CD4-positive, alpha-beta T cell (primary cell): ENCODE results near the gene EIF5A. TPM values are rescaled to one million over a fixed set of nuclear protein-coding genes. Genes with fewer than 3 reads are reported as not detected.

Experiments
- ATAC-seq: fragments of 200-7000 bp; cut with Tn5 transposase; one replicate; pipeline ENCODE4 v1.10.0; 2022; ENCODE audit warnings: mild to moderate bottlenecking; ENCODE audit not compliant: poor library complexity
- CTCF ChIA-PET: fragments of 350-600 bp; sonication (Branson Sonifier 250); formaldehyde crosslinking; loops from one replicate; lab custom pipeline; 2021; ENCODE audit warnings: antibody characterized with exemption, inconsistent platforms; lab: Charles Lee
- POLR2A ChIA-PET: fragments of 350-600 bp; sonication (Branson Sonifier 250); formaldehyde crosslinking; loops from one replicate; lab custom pipeline; 2021; ENCODE audit warnings: antibody characterized with exemption, inconsistent platforms; lab: Charles Lee
- DNase-seq, 14 experiments: peaks; one replicate each; pipeline ENCODE4 v3.0.0-alpha.2; 2013 to 2020; ENCODE audit warnings: mixed read lengths in 2 of 14
- H3K27ac ChIP-seq, 2 donors: one replicate each; pipeline versions ENCODE4 v1.5.1 to v1.7.0; 2013; ENCODE audit warnings: low read length in 2 of 2, low read depth in 1 of 2, mild to moderate bottlenecking in 1 of 2
- H3K27me3 ChIP-seq, 2 experiments: 1 replicate in 1 of 2; 2 replicates in 1 of 2; pipeline versions ENCODE4 v1.6.1 to v1.7.0; 2013; ENCODE audit warnings: low read length in 2 of 2, control low read depth in 1 of 2, mild to moderate bottlenecking in 1 of 2, moderate library complexity in 1 of 2; ENCODE audit not compliant: insufficient read depth in 2 of 2, control insufficient read depth in 1 of 2
- H3K36me3 ChIP-seq: one replicate; pipeline ENCODE4 v1.6.1; 2013; ENCODE audit warnings: low read length, control low read depth; ENCODE audit not compliant: insufficient read depth
- H3K4me1 ChIP-seq: one replicate; pipeline ENCODE4 v1.6.1; 2013; ENCODE audit warnings: low read length, control low read depth; ENCODE audit not compliant: insufficient read depth
- H3K4me3 ChIP-seq: one replicate; pipeline ENCODE4 v1.5.1; 2013; ENCODE audit warnings: mild to moderate bottlenecking, low read length, moderate library complexity
- H3K9me3 ChIP-seq, 2 experiments: 1 replicate in 1 of 2; 2 replicates in 1 of 2; pipeline versions ENCODE4 v1.6.1 to v1.7.0; 2013; ENCODE audit warnings: low read length in 2 of 2, mild to moderate bottlenecking in 2 of 2, control low read depth in 1 of 2, moderate library complexity in 1 of 2; ENCODE audit not compliant: control insufficient read depth in 1 of 2, insufficient read depth in 1 of 2
- H3K27ac Mint-ChIP-seq: one replicate; pipeline ENCODE4 v1.8.0; 2020; ENCODE audit warnings: mixed read lengths
- H3K27me3 Mint-ChIP-seq: one replicate; pipeline ENCODE4 v1.8.0; 2021; ENCODE audit warnings: mixed read lengths
- H3K36me3 Mint-ChIP-seq: one replicate; pipeline ENCODE4 v1.8.0; 2021; ENCODE audit warnings: low read depth, mixed read lengths
- H3K4me1 Mint-ChIP-seq: one replicate; pipeline ENCODE4 v1.8.0; 2021; ENCODE audit warnings: low read depth, mixed read lengths
- H3K4me3 Mint-ChIP-seq: one replicate; pipeline ENCODE4 v1.8.0; 2020; ENCODE audit warnings: mild to moderate bottlenecking, mixed read lengths
- H3K9me3 Mint-ChIP-seq: one replicate; pipeline ENCODE4 v1.8.0; 2020; ENCODE audit warnings: mixed read lengths
- CTCF ChIP-seq: fragments of 200-600 bp; IDR thresholded peaks from one replicate; pipeline ENCODE4 v1.8.0; 2022; ENCODE audit warnings: antibody characterized with exemption, mild to moderate bottlenecking
- intact Hi-C, 2 experiments: fragments of 100-400 bp; cut with DNase I in 1 of 2; cut with micrococcal nuclease in 1 of 2; formaldehyde crosslinking; loops; one replicate each; pipeline versions ENCODE4 v1.15.1 to v1.9.0; 2023 to 2025; cut with DNase I, micrococcal nuclease
- total RNA-seq, 174 experiments: library from RNA in 2 of 174; stranded (reverse) in 2 of 174; gene quantifications; one replicate each; pipeline ENCODE4 v1.2.3 and lab custom pipeline; 2021 to 2026

The EIF5A gene
- total RNA-seq, 2 experiments from 2014 or later = 471 to 480 TPM

DNA sequence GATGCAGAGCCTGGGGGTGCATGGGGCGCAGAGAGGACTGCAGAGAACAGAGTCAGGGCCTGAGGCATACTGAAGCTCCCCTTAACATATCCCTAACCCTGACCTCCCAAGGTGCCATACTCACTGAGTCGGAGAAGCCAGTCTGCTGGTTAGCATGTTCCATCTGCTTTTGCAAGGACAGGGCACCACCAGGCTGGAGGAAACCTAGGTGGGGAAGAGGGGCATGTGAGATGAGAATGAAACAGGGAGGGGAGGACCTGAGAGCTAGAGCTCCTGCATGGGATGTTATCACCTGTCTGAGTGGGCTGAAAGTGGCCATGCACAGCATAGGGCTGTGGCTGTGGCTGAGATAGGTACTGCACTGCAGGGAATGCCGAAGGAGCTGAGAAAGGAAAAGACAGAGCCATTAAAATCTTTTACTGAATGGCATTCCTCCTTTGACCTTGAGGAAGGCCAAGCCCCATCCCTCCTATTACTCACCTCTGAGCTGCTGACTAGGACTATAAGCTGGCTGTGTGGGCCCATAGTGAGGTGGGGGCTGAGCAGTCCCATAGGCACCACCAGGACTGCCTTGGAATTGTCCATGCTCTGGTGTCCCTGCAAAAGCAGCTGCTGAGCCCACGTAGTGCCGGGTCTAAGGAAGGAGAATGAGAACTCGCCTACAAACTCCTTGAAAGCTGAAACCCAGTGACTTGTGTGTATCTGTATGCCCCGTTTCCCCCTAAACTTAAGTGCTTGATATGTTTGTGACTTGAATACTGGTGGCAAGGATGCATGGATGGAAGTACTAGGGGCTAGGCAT, 5.9 kb downstream of the EIF5A start:
- no peak for ATAC-seq
- peaks cover 69% of the 10 kb centered on the region for H3K4me1 ChIP-seq

GRCh38 chr17:7313890-7314718, 6.7 kb downstream of the EIF5A start:
- no peaks in the 10 kb centered on the region for H3K27me3 ChIP-seq
- CTCF ChIA-PET = interaction anchor here (0.7 to 1.6 kb wide), 3 partner anchors 14 to 34 kb away, joined by 3 to 7 read pairs (median 4); partner anchors contain the start of gene ACAP1
- ATAC-seq = no peak
- no peaks in the 10 kb centered on the region for H3K9me3 ChIP-seq
- intact Hi-C loops = loop anchor here in 1 of 2 experiments (2.0 kb wide), 1 partner anchor 15 kb away; the partner anchor contains the start of gene NEURL4
- H3K27ac ChIP-seq = peak overlapping the region; percentile 79 to 82
- H3K4me3 ChIP-seq = peak overlapping the region; percentile 86
- Mint-ChIP-seq H3K36me3 (peaks cover 88% of the 10 kb centered on the region), H3K9me3 (no peaks in the 10 kb centered on the region), H3K4me3 (peak overlapping the region; percentile 85), H3K27me3 (no peaks in the 10 kb centered on the region), H3K27ac (peak overlapping the region; percentile 95), H3K4me1 (peaks cover 67% of the 10 kb centered on the region)
- POLR2A ChIA-PET = interaction anchor here (1.3 to 5.4 kb wide), 7 partner anchors 16 to 806 kb away, joined by 4 to 46 read pairs (median 6); partner anchors contain the start of genes ACAP1, NEURL4, PHF23 and TP53
- H3K36me3 ChIP-seq = peaks cover 78% of the 10 kb centered on the region
- H3K4me1 ChIP-seq = peaks cover 67% of the 10 kb centered on the region
- no peak for TF ChIP-seq CTCF
- no peak for DNase-seq

More for the DNA sequence above, 5.9 kb downstream of the EIF5A start:
- Mint-ChIP-seq H3K27me3 (no peaks in the 10 kb centered on the region), H3K4me1 (peaks cover 74% of the 10 kb centered on the region), H3K36me3 (peaks cover 88% of the 10 kb centered on the region), H3K27ac (peak overlapping the region; percentile 95), H3K4me3 (peak overlapping the region; percentile 85), H3K9me3 (no peaks in the 10 kb centered on the region)
- Histone ChIP-seq H3K9me3 (no peaks in the 10 kb centered on the region), H3K27me3 (no peaks in the 10 kb centered on the region), H3K36me3 (peaks cover 70% of the 10 kb centered on the region), H3K4me3 (no peak overlapping the region), H3K27ac (peak overlapping the region; percentile 23 to 40)
- ChIA-PET CTCF (interaction anchor here (0.5 to 1.6 kb wide), 6 partner anchors 9 to 47 kb away, joined by 3 to 7 read pairs (median 4); partner anchors contain the start of gene ACAP1), POLR2A (interaction anchor here (1.4 to 5.4 kb wide), 5 partner anchors 17 to 374 kb away, joined by 5 to 46 read pairs (median 6); partner anchors contain the start of genes ACAP1, NEURL4 and TP53)
- no peak for TF ChIP-seq CTCF
- no peak for DNase-seq
- intact Hi-C loops = no loop called here
